Uterus (tissue), 4 donors: Measurements from ENCODE around the gene RNF141. TPM values are rescaled to one million over a fixed set of nuclear protein-coding genes. Genes with fewer than 3 reads are reported as not detected.

Source experiments
- DNase-seq, 2 donors: peaks; one replicate each; pipeline ENCODE4 v3.0.0-alpha.2; 2019 to 2020
- H3K27ac ChIP-seq, 2 donors: fragments of 200-600 bp; sonication (generic); 1 replicate in 1 of 2; 2 replicates in 1 of 2; pipeline ENCODE4 v1.5.1; 2016 to 2018
- H3K27me3 ChIP-seq, 2 donors: fragments of 200-600 bp; sonication (generic); one replicate each; pipeline ENCODE4 v1.5.1; 2018 to 2019; ENCODE audit warnings: control low read depth in 1 of 2
- H3K36me3 ChIP-seq, 2 donors: fragments of 200-600 bp; sonication (generic); one replicate each; pipeline ENCODE4 v1.5.1; 2019; ENCODE audit warnings: control low read depth in 1 of 2
- H3K4me1 ChIP-seq, 2 donors: fragments of 200-600 bp; sonication (generic); one replicate each; pipeline ENCODE4 v1.5.1; 2018 to 2019; ENCODE audit warnings: control low read depth in 1 of 2
- H3K4me3 ChIP-seq, 2 donors: fragments of 200-600 bp; sonication (generic); 1 replicate in 1 of 2; 2 replicates in 1 of 2; pipeline ENCODE4 v1.5.1; 2018 to 2019; ENCODE audit warnings: mild to moderate bottlenecking in 1 of 2
- H3K9me3 ChIP-seq, 2 donors: fragments of 200-600 bp; sonication (generic); one replicate each; pipeline ENCODE4 v1.5.1; 2019; ENCODE audit warnings: control low read depth in 1 of 2
- CTCF ChIP-seq, 4 experiments: fragments of 200-600 bp in 2 of 4; fragments of 450-650 bp in 2 of 4; sonication (generic) in 2 of 4; IDR thresholded peaks; one replicate each; pipeline ENCODE4 v1.5.1; 2016 to 2019; ENCODE audit warnings: antibody characterized with exemption in 4 of 4, mild to moderate bottlenecking in 2 of 4, moderate library complexity in 1 of 4
- POLR2A ChIP-seq, 2 donors: fragments of 450-650 bp; IDR thresholded peaks; one replicate each; pipeline ENCODE4 v1.6.1; 2016; ENCODE audit warnings: antibody characterized with exemption in 2 of 2, mild to moderate bottlenecking in 1 of 2, moderate library complexity in 1 of 2
- intact Hi-C: fragments of 100-400 bp; cut with DNase I; formaldehyde crosslinking; loops from one replicate; pipeline ENCODE4 v1.15.1; 2023; ENCODE audit warnings: low total_unique reads
- total RNA-seq, 4 donors: library from RNA; depleted of rRNA in 3 of 4; stranded (reverse); fragments of >200 nt in 3 of 4; gene quantifications; one replicate each; pipeline versions ENCODE4 v1.1.0 to v1.2.4, GENCODE V29; 2014 to 2023
- donor health status: DM: yes; HTN: yes; CAD: no.

The RNF141 gene
- total RNA-seq, 4 donors from 2014 or later: 19.7 to 49.7 (median 25.2) TPM

GRCh38 chr11:10483174-10483573 lies 57.8 kb downstream of the RNF141 start:
- H3K4me1 ChIP-seq: no peaks in the 10 kb centered on the region
- no peak overlapping the region for H3K4me3 ChIP-seq
- no peak overlapping the region for H3K27ac ChIP-seq
- intact Hi-C loops: no loop called here
- no peak for DNase-seq
- no peak for TF ChIP-seq CTCF (IDR thresholded peaks at IDR 0.05)
- TF ChIP-seq POLR2A (IDR thresholded peaks at IDR 0.05): no peak
- no peaks in the 10 kb centered on the region for H3K36me3 ChIP-seq
- H3K27me3 ChIP-seq: no peaks in the 10 kb centered on the region
- no peaks in the 10 kb centered on the region for H3K9me3 ChIP-seq

- TF ChIP-seq CTCF (IDR thresholded peaks at IDR 0.05): no peak
- TF ChIP-seq POLR2A (IDR thresholded peaks at IDR 0.05): no peak
- intact Hi-C loops: no loop called here
- no peak for DNase-seq
- Histone ChIP-seq H3K4me1 (no peaks in the 10 kb centered on the region), H3K27ac (no peak overlapping the region), H3K36me3 (no peaks in the 10 kb centered on the region), H3K27me3 (no peaks in the 10 kb centered on the region), H3K4me3 (no peak overlapping the region), H3K9me3 (no peaks in the 10 kb centered on the region)
These were observed 59.2 kb downstream of the RNF141 start for GRCh38 chr11:10481560-10482349.

- no peak overlapping the region for H3K4me3 ChIP-seq
- no peaks in the 10 kb centered on the region for H3K4me1 ChIP-seq
- no peak overlapping the region for H3K27ac ChIP-seq
- no peaks in the 10 kb centered on the region for H3K9me3 ChIP-seq
- intact Hi-C loops: no loop called here
- H3K27me3 ChIP-seq: no peaks in the 10 kb centered on the region
- no peaks in the 10 kb centered on the region for H3K36me3 ChIP-seq
- no peak for DNase-seq
- no peak for TF ChIP-seq POLR2A (IDR thresholded peaks at IDR 0.05)
- no peak for TF ChIP-seq CTCF (IDR thresholded peaks at IDR 0.05)
These were observed 60.2 kb downstream of the RNF141 start for GRCh38 chr11:10480760-10481159.

- H3K4me3 ChIP-seq: no peak overlapping the region
- no peaks in the 10 kb centered on the region for H3K36me3 ChIP-seq
- H3K27ac ChIP-seq: no peak overlapping the region
- DNase-seq: no peak
- no peaks in the 10 kb centered on the region for H3K9me3 ChIP-seq
- intact Hi-C loops: no loop called here
- H3K4me1 ChIP-seq: no peaks in the 10 kb centered on the region
- no peaks in the 10 kb centered on the region for H3K27me3 ChIP-seq
- TF ChIP-seq CTCF (IDR thresholded peaks at IDR 0.05): no peak
- TF ChIP-seq POLR2A (IDR thresholded peaks at IDR 0.05): no peak
These were observed 61.0 kb downstream of the RNF141 start for GRCh38 chr11:10480026-10480425.

GRCh38 chr11:10478574-10479550 lies 62.1 kb downstream of the RNF141 start:
- intact Hi-C loops: no loop called here
- DNase-seq: peak in 1 of 2 donors; percentile 8

More at GRCh38 chr11:10478574-10479550, 62.1 kb downstream of the RNF141 start:
- Histone ChIP-seq H3K36me3 (no peaks in the 10 kb centered on the region), H3K4me3 (no peak overlapping the region), H3K27ac (no peak overlapping the region), H3K4me1 (no peaks in the 10 kb centered on the region), H3K9me3 (no peaks in the 10 kb centered on the region), H3K27me3 (no peaks in the 10 kb centered on the region)
- TF ChIP-seq POLR2A (IDR thresholded peaks at IDR 0.05): no peak
- no peak for TF ChIP-seq CTCF (IDR thresholded peaks at IDR 0.05)
